B cell (primary cell): ENCODE measurements around the gene PCBP3. TPM values are rescaled to one million over a fixed set of nuclear protein-coding genes. Genes with fewer than 3 reads are reported as not detected.

Source experiments
- ATAC-seq: fragments of 200-7000 bp; cut with Tn5 transposase; one replicate; pipeline ENCODE4 v1.10.0; 2021; ENCODE audit warnings: low read depth, mild to moderate bottlenecking, moderate number of reproducible peaks, moderate library complexity
- CTCF ChIA-PET: fragments of 350-600 bp; sonication (Branson Sonifier 250); formaldehyde crosslinking; loops from one replicate; lab custom pipeline; 2021; ENCODE audit warnings: antibody characterized with exemption, inconsistent platforms; lab: Charles Lee
- POLR2A ChIA-PET: fragments of 350-600 bp; sonication (Branson Sonifier 250); formaldehyde crosslinking; loops from one replicate; lab custom pipeline; 2021; ENCODE audit warnings: antibody characterized with exemption; lab: Charles Lee
- DNase-seq: peaks from one replicate; pipeline ENCODE4 v3.0.0; 2013
- H2AFZ ChIP-seq: 2 replicates; pipeline ENCODE4 v1.6.1; 2012; ENCODE audit warnings: mild to moderate bottlenecking, low read depth, low read length; ENCODE audit not compliant: insufficient read depth, poor library complexity, severe bottlenecking
- H3K27ac ChIP-seq, 2 donors: 1 replicate in 1 of 2; 2 replicates in 1 of 2; pipeline ENCODE4 v1.5.1; 2012 to 2013; ENCODE audit warnings: low read length in 2 of 2, mild to moderate bottlenecking in 2 of 2, moderate library complexity in 1 of 2
- H3K27me3 ChIP-seq, 4 experiments: fragments of 200-600 bp in 1 of 4; sonication (generic) in 1 of 4; replicated peaks in 1 of 4; 1 replicate in 2 of 4; 2 replicates in 2 of 4; pipeline versions ENCODE4 v1.6.1 to v1.7.0; 2013 to 2016; ENCODE audit warnings: low read length in 3 of 4, mild to moderate bottlenecking in 2 of 4, mixed read lengths in 1 of 4, moderate library complexity in 1 of 4; ENCODE audit not compliant: insufficient read depth in 4 of 4, control insufficient read depth in 3 of 4; ENCODE audit errors: control extremely low read depth in 1 of 4
- H3K36me3 ChIP-seq, 2 experiments: replicated peaks in 1 of 2; 1 replicate in 1 of 2; 2 replicates in 1 of 2; pipeline versions ENCODE4 v1.6.1 to v1.7.1; 2013; ENCODE audit warnings: low read length in 1 of 2; ENCODE audit not compliant: insufficient read depth in 2 of 2, control insufficient read depth in 1 of 2; ENCODE audit errors: control extremely low read depth in 1 of 2, extremely low read depth in 1 of 2
- H3K4me1 ChIP-seq, 2 donors: fragments of 200-600 bp in 1 of 2; sonication (generic) in 1 of 2; 1 replicate in 1 of 2; 2 replicates in 1 of 2; pipeline versions ENCODE4 v1.5.1 to v1.6.1; 2013 to 2017; ENCODE audit warnings: low read length in 2 of 2; ENCODE audit not compliant: control insufficient read depth in 2 of 2, insufficient read depth in 2 of 2
- H3K4me2 ChIP-seq: replicated peaks from 2 replicates; pipeline ENCODE3; 2012; ENCODE audit warnings: mild to moderate bottlenecking, low read depth, low read length; ENCODE audit not compliant: poor library complexity, severe bottlenecking
- H3K4me3 ChIP-seq, 5 experiments: fragments of 200-600 bp in 1 of 5; sonication (generic) in 1 of 5; 1 replicate in 3 of 5; 2 replicates in 2 of 5; pipeline versions ENCODE4 v1.5.1 to v1.7.0; 2011 to 2016; ENCODE audit warnings: low read length in 4 of 5, mild to moderate bottlenecking in 4 of 5, low read depth in 2 of 5, control low read depth in 1 of 5, moderate library complexity in 1 of 5; ENCODE audit not compliant: insufficient read depth in 1 of 5; ENCODE audit errors: control extremely low read depth in 1 of 5, extremely low read depth in 1 of 5
- H3K79me2 ChIP-seq: fragments of 200-600 bp; sonication (generic); one replicate; pipeline ENCODE4 v1.6.0; 2016; ENCODE audit warnings: low read length; ENCODE audit not compliant: control insufficient read depth, insufficient read depth
- H3K9ac ChIP-seq: fragments of 200-600 bp; sonication (generic); 2 replicates; pipeline ENCODE4 v1.6.1; 2017; ENCODE audit warnings: mild to moderate bottlenecking, low read length, moderate library complexity
- H3K9me3 ChIP-seq, 3 donors: one replicate each; pipeline versions ENCODE4 v1.6.1 to v1.7.1; 2013; ENCODE audit warnings: low read length in 2 of 3; ENCODE audit not compliant: control insufficient read depth in 2 of 3, insufficient read depth in 1 of 3; ENCODE audit errors: control extremely low read depth in 1 of 3
- H4K20me1 ChIP-seq: 2 replicates; pipeline ENCODE4 v1.6.0; 2012; ENCODE audit warnings: mild to moderate bottlenecking, low read length; ENCODE audit not compliant: insufficient read depth, control insufficient read depth, poor library complexity, severe bottlenecking
- H3K27ac Mint-ChIP-seq: one replicate; pipeline ENCODE4 v1.8.0; 2021; ENCODE audit warnings: mixed read lengths
- H3K27me3 Mint-ChIP-seq: one replicate; pipeline ENCODE4 v1.8.0; 2021; ENCODE audit warnings: mixed read lengths
- H3K4me1 Mint-ChIP-seq: one replicate; pipeline ENCODE4 v1.8.0; 2021; ENCODE audit warnings: mixed read lengths
- H3K4me3 Mint-ChIP-seq: one replicate; pipeline ENCODE4 v1.8.0; 2021; ENCODE audit warnings: mixed read lengths
- H3K9me3 Mint-ChIP-seq: one replicate; pipeline ENCODE4 v1.8.0; 2022; ENCODE audit warnings: mixed read lengths; ENCODE audit not compliant: insufficient read depth
- EZH2 ChIP-seq: IDR thresholded peaks from 2 replicates; pipeline ENCODE4 v1.6.1; 2012; ENCODE audit warnings: borderline replicate concordance, low read depth, mild to moderate bottlenecking, moderate library complexity, low read length; ENCODE audit not compliant: insufficient read depth, poor library complexity, severe bottlenecking
- WGBS: methylation state at CpG from one replicate; pipeline ENCODE4 v1.1.5; 2013; ENCODE audit warnings: missing lambda C conversion rate; ENCODE audit not compliant: insufficient coverage; 5-methylcytosine and 5-hydroxymethylcytosine counted together
- intact Hi-C: fragments of 100-400 bp; cut with micrococcal nuclease; formaldehyde crosslinking; loops from one replicate; pipeline ENCODE4 v1.10.0; 2022
- polyA plus RNA-seq: library from polyadenylated mRNA; depleted of rRNA; stranded (reverse); fragments of >200 nt; gene quantifications from 2 replicates; pipeline ENCODE4 v1.2.3, GENCODE V29; 2012
- total RNA-seq, 2 donors: library from RNA; stranded (reverse); fragments of 120-200 nt in 1 of 2; gene quantifications; 1 replicate in 1 of 2; 2 replicates in 1 of 2; pipeline versions ENCODE4 v1.2.3 to v1.2.4, GENCODE V29; 2013 to 2022
- TF ChIP-seq, protein P1 (sequence below): fragments of 200-600 bp; IDR thresholded peaks from one replicate; pipeline ENCODE4 v1.8.0; 2022; ENCODE audit warnings: antibody characterized with exemption, mild to moderate bottlenecking

PCBP3 gene
- total and polyA plus RNA-seq, 2 donors (not counting 1 experiment from before 2014, with no cell fraction given), result 0.45 to 2.7 TPM

GRCh38 chr21:45804809-45805313, 161.3 kb downstream of the PCBP3 start:
- DNase-seq (no peak), ATAC-seq (no peak)
- intact Hi-C loops, result no loop called here
- 88% methylated on average over 12 of the region's 13 CpGs for WGBS
- H3K27ac Mint-ChIP-seq, result no peak overlapping the region
- Histone ChIP-seq H3K79me2 (no peaks in the 10 kb centered on the region), H3K4me2 (no peak overlapping the region), H3K9me3 (no peaks in the 10 kb centered on the region), H3K27ac (no peak overlapping the region), H4K20me1 (no peaks in the 10 kb centered on the region), H3K4me3 (no peak overlapping the region), H2AFZ (no peak overlapping the region), H3K9ac (no peak overlapping the region), H3K36me3 (no peaks in the 10 kb centered on the region), H3K4me1 (no peaks in the 10 kb centered on the region), H3K27me3 (no peaks in the 10 kb centered on the region)
- no peaks in the 10 kb centered on the region for H3K27me3 Mint-ChIP-seq
- no peak for TF ChIP-seq EZH2
- TF ChIP-seq, protein P1, sequence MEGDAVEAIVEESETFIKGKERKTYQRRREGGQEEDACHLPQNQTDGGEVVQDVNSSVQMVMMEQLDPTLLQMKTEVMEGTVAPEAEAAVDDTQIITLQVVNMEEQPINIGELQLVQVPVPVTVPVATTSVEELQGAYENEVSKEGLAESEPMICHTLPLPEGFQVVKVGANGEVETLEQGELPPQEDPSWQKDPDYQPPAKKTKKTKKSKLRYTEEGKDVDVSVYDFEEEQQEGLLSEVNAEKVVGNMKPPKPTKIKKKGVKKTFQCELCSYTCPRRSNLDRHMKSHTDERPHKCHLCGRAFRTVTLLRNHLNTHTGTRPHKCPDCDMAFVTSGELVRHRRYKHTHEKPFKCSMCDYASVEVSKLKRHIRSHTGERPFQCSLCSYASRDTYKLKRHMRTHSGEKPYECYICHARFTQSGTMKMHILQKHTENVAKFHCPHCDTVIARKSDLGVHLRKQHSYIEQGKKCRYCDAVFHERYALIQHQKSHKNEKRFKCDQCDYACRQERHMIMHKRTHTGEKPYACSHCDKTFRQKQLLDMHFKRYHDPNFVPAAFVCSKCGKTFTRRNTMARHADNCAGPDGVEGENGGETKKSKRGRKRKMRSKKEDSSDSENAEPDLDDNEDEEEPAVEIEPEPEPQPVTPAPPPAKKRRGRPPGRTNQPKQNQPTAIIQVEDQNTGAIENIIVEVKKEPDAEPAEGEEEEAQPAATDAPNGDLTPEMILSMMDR, result no peak
- H3K9me3 Mint-ChIP-seq, result no peaks in the 10 kb centered on the region
- CTCF ChIA-PET, result no interaction called here
- POLR2A ChIA-PET, result no interaction called here
- no peaks in the 10 kb centered on the region for H3K4me1 Mint-ChIP-seq
- no peak overlapping the region for H3K4me3 Mint-ChIP-seq

DNA sequence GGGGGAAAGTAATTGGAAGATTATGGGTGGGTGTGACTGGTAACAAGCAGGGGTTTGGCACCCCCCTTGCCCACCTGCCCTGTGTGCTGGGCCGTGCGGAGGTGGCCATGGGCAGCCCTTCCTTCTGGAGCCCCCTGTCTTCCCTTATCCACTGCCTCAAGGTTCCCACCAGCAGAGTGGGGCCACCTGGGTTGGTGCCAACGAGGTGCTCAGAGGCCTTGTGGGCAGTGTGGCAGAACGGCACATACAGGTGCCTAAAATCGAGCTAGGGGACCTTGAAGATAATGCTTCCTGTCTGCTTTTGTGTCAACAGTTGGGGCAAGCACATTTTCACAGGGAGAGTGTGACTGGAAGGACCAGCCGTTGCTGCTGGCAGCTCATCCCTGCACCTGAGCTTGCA, 161.8 kb downstream of the PCBP3 start:
- H3K27me3 ChIP-seq, result no peaks in the 10 kb centered on the region
- POLR2A ChIA-PET, result no interaction called here
- no peak overlapping the region for H3K4me3 ChIP-seq
- no peak for TF ChIP-seq EZH2
- TF ChIP-seq, protein P1, result no peak
- H3K9ac ChIP-seq, result no peak overlapping the region
- H3K4me1 ChIP-seq, result no peaks in the 10 kb centered on the region
- no peaks in the 10 kb centered on the region for H3K9me3 Mint-ChIP-seq
- no peak overlapping the region for H3K4me3 Mint-ChIP-seq
- no peaks in the 10 kb centered on the region for H3K27me3 Mint-ChIP-seq
- CTCF ChIA-PET, result no interaction called here
- WGBS, result 80% methylated on average over 6 of the region's 6 CpGs
- intact Hi-C loops, result no loop called here
- no peak overlapping the region for H3K27ac ChIP-seq
- no peak overlapping the region for H3K27ac Mint-ChIP-seq
- no peaks in the 10 kb centered on the region for H3K9me3 ChIP-seq
- no peaks in the 10 kb centered on the region for H4K20me1 ChIP-seq
- H3K79me2 ChIP-seq, result no peaks in the 10 kb centered on the region
- no peaks in the 10 kb centered on the region for H3K4me1 Mint-ChIP-seq
- no peak overlapping the region for H3K4me2 ChIP-seq
- H3K36me3 ChIP-seq, result no peaks in the 10 kb centered on the region
- DNase-seq (no peak), ATAC-seq (no peak)
- no peak overlapping the region for H2AFZ ChIP-seq
